GM19193 (cell line): ENCODE measurements around the gene DLGAP1.

Experiments
- POLR2A ChIP-seq: IDR thresholded peaks from 4 replicates; pipeline ENCODE4 v1.6.1; 2011; ENCODE audit not compliant: insufficient read depth, insufficient read length; ENCODE audit errors: extremely low read depth

The DLGAP1 gene

GRCh38 chr18:3651266-3651665 is 803.8 kb downstream of the DLGAP1 start:
- no peak for TF ChIP-seq POLR2A

GRCh38 chr18:3649633-3650426 is 805.3 kb downstream of the DLGAP1 start:
- TF ChIP-seq POLR2A = no peak

- no peak for TF ChIP-seq POLR2A
Measured at GRCh38 chr18:3649135-3649632, 805.9 kb downstream of the DLGAP1 start.

- no peak for TF ChIP-seq POLR2A
Measured at GRCh38 chr18:3648641-3649040, 806.5 kb downstream of the DLGAP1 start.

- TF ChIP-seq POLR2A = no peak
Measured at GRCh38 chr18:3648200-3648599, 806.9 kb downstream of the DLGAP1 start.

GRCh38 chr18:3647636-3648035 is 807.5 kb downstream of the DLGAP1 start:
- TF ChIP-seq POLR2A = no peak

GRCh38 chr18:3645384-3646156 is 809.5 kb downstream of the DLGAP1 start:
- TF ChIP-seq POLR2A = no peak

- TF ChIP-seq POLR2A = no peak
Measured at GRCh38 chr18:3634250-3634939, 820.7 kb downstream of the DLGAP1 start.

- no peak for TF ChIP-seq POLR2A
Measured at GRCh38 chr18:3631887-3632286, 823.2 kb downstream of the DLGAP1 start.

- no peak for TF ChIP-seq POLR2A
Measured at GRCh38 chr18:3626929-3627458, 828.1 kb downstream of the DLGAP1 start.

GRCh38 chr18:3625742-3626091 is 829.4 kb downstream of the DLGAP1 start:
- TF ChIP-seq POLR2A = no peak

- no peak for TF ChIP-seq POLR2A
Measured at GRCh38 chr18:3624935-3625741, 830.0 kb downstream of the DLGAP1 start.

- no peak for TF ChIP-seq POLR2A
Measured at GRCh38 chr18:3624546-3624934, 830.6 kb downstream of the DLGAP1 start.

- TF ChIP-seq POLR2A = no peak
Measured at GRCh38 chr18:3623769-3624545, 831.1 kb downstream of the DLGAP1 start.
